SU-DHL-6 (cell line): ENCODE measurements around the gene CNIH2.

Experiments
- H2AFZ ChIP-seq: fragments of 200-600 bp; sonication (generic); 2 replicates; pipeline ENCODE4 v1.6.1; 2014; ENCODE audit warnings: low read depth, mild to moderate bottlenecking, moderate library complexity, mixed read lengths, antibody characterized with exemption, low read length; ENCODE audit not compliant: severe bottlenecking
- H3F3A ChIP-seq: fragments of 200-600 bp; shearing (Covaris generic); 2 replicates; pipeline ENCODE4 v1.6.0; 2016; ENCODE audit warnings: antibody characterized with exemption, mild to moderate bottlenecking; ENCODE audit not compliant: insufficient read depth
- H3K27ac ChIP-seq: fragments of 200-600 bp; sonication (generic); 2 replicates; pipeline ENCODE4 v1.5.1; 2016; ENCODE audit warnings: low read depth, mild to moderate bottlenecking, low read length, moderate library complexity, mixed read lengths
- H3K27me3 ChIP-seq: fragments of 200-600 bp; sonication (generic), shearing (Covaris generic); 2 replicates; pipeline ENCODE4 v1.6.0; 2014; ENCODE audit warnings: mild to moderate bottlenecking, low read length
- H3K36me3 ChIP-seq: fragments of 200-600 bp; sonication (generic); 2 replicates; pipeline ENCODE4 v1.6.1; 2014; ENCODE audit warnings: mild to moderate bottlenecking, low read length, mixed read lengths
- H3K4me2 ChIP-seq: fragments of 300-600, 200-600 bp; shearing (Covaris generic), sonication (generic); 2 replicates; pipeline ENCODE4 v1.6.0; 2014; ENCODE audit warnings: low read length, low read depth, mild to moderate bottlenecking; ENCODE audit not compliant: poor library complexity, severe bottlenecking
- H3K4me3 ChIP-seq: fragments of 200-600 bp; sonication (generic); 2 replicates; pipeline ENCODE4 v1.5.1; 2014; ENCODE audit warnings: antibody characterized with exemption, low read length, mild to moderate bottlenecking, mixed read lengths; ENCODE audit not compliant: insufficient read depth, poor library complexity, severe bottlenecking
- H3K79me2 ChIP-seq: fragments of 200-600 bp; sonication (generic); 2 replicates; pipeline ENCODE4 v1.6.1; 2014; ENCODE audit warnings: mild to moderate bottlenecking, low read length, moderate library complexity; ENCODE audit not compliant: insufficient read depth
- H3K9ac ChIP-seq: fragments of 200-600 bp; sonication (generic); 2 replicates; pipeline ENCODE4 v1.7.0; 2014; ENCODE audit warnings: mild to moderate bottlenecking, low read length
- H3K9me2 ChIP-seq: fragments of 200-600 bp; sonication (generic); replicated peaks from 2 replicates; pipeline ENCODE4 v1.6.1; 2014; ENCODE audit warnings: low read length; ENCODE audit not compliant: insufficient read depth
- H3K9me3 ChIP-seq: fragments of 200-600 bp; sonication (generic); 2 replicates; pipeline ENCODE4 v1.6.1; 2014; ENCODE audit warnings: low read length, mixed read lengths; ENCODE audit not compliant: insufficient read depth
- H4K20me1 ChIP-seq: fragments of 200-600 bp; sonication (generic); 2 replicates; pipeline ENCODE4 v1.6.1; 2014; ENCODE audit warnings: low read depth, mild to moderate bottlenecking, antibody characterized with exemption, low read length, moderate library complexity, mixed read lengths
- EZH2phosphoT487 ChIP-seq: fragments of 200-600 bp; sonication (generic), shearing (Covaris generic); conservative IDR thresholded peaks from 2 replicates; pipeline ENCODE4 v1.6.1; 2018; ENCODE audit warnings: mild to moderate bottlenecking, antibody characterized with exemption, low read length, moderate library complexity, mixed read lengths
- TF ChIP-seq, protein P1 (sequence below): fragments of 200-600 bp; sonication (generic); IDR thresholded peaks from one replicate; pipeline ENCODE4 v1.5.1; 2017; ENCODE audit warnings: antibody characterized with exemption, mild to moderate bottlenecking, low read length, moderate library complexity; ENCODE audit not compliant: insufficient read depth, poor library complexity, severe bottlenecking

The CNIH2 gene

DNA sequence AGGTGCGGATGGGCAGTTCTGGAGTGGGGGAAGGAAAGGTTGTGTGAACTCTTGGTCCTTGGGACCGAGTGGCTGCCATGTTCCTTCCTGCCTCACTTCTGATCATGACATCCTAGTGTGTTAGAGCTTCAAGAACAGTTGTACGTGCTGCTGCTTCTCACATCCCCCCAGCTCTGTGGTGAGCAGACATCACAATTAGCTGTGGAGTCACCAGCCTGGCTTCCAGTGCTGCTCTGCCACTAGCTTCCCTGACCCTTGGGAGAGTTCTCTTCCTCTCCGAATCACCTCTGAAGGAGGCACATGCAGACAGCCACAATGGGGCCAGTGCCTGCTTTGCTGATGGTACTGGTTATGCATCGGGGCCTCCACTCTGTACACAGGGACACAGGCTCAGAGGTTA is 15.8 kb upstream of the CNIH2 start:
- Histone ChIP-seq H3K36me3 (no peaks in the 10 kb centered on the region), H3K27ac (no peak overlapping the region), H3K79me2 (no peaks in the 10 kb centered on the region; the same call in 1 of the 2 replicates), H3K27me3 (no peaks in the 10 kb centered on the region), H3K4me3 (no peak overlapping the region), H2AFZ (no peak overlapping the region), H3F3A (no peaks in the 10 kb centered on the region), H3K9me2 (no peaks in the 10 kb centered on the region), H3K9me3 (no peaks in the 10 kb centered on the region), H3K4me2 (no peak overlapping the region), H4K20me1 (no peaks in the 10 kb centered on the region), H3K9ac (no peak overlapping the region)
- TF ChIP-seq EZH2phosphoT487, result no peak
- TF ChIP-seq, protein P1, sequence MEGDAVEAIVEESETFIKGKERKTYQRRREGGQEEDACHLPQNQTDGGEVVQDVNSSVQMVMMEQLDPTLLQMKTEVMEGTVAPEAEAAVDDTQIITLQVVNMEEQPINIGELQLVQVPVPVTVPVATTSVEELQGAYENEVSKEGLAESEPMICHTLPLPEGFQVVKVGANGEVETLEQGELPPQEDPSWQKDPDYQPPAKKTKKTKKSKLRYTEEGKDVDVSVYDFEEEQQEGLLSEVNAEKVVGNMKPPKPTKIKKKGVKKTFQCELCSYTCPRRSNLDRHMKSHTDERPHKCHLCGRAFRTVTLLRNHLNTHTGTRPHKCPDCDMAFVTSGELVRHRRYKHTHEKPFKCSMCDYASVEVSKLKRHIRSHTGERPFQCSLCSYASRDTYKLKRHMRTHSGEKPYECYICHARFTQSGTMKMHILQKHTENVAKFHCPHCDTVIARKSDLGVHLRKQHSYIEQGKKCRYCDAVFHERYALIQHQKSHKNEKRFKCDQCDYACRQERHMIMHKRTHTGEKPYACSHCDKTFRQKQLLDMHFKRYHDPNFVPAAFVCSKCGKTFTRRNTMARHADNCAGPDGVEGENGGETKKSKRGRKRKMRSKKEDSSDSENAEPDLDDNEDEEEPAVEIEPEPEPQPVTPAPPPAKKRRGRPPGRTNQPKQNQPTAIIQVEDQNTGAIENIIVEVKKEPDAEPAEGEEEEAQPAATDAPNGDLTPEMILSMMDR, result no peak

DNA sequence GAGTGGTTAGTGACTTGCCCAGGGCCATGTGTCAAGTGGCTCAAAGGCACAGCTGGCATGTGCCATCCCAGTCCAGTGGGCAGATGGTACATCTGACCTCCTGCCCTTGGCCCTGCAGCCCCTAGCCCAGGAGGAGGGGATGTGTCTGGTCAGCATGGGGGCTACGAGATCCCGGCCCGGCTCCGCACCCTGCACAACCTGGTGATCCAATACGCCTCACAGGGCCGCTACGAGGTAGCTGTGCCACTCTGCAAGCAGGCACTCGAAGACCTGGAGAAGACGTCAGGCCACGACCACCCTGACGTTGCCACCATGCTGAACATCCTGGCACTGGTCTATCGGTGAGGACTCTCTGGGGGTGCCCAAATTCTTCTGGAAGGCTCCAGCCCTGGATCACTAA is 15.3 kb upstream of the CNIH2 start:
- no peaks in the 10 kb centered on the region for H3K9me3 ChIP-seq
- TF ChIP-seq EZH2phosphoT487, result no peak
- TF ChIP-seq, protein P1, result no peak
- no peak overlapping the region for H3K4me2 ChIP-seq
- H4K20me1 ChIP-seq, result no peaks in the 10 kb centered on the region
- no peak overlapping the region for H3K27ac ChIP-seq
- H3K27me3 ChIP-seq, result no peaks in the 10 kb centered on the region
- no peak overlapping the region for H3K9ac ChIP-seq
- peaks cover 1% of the 10 kb centered on the region; the same call in 1 of the 2 replicates for H3F3A ChIP-seq
- no peak overlapping the region for H3K4me3 ChIP-seq
- no peak overlapping the region for H2AFZ ChIP-seq
- no peaks in the 10 kb centered on the region; the same call in 1 of the 2 replicates for H3K79me2 ChIP-seq
- no peaks in the 10 kb centered on the region for H3K9me2 ChIP-seq
- H3K36me3 ChIP-seq, result no peaks in the 10 kb centered on the region

DNA sequence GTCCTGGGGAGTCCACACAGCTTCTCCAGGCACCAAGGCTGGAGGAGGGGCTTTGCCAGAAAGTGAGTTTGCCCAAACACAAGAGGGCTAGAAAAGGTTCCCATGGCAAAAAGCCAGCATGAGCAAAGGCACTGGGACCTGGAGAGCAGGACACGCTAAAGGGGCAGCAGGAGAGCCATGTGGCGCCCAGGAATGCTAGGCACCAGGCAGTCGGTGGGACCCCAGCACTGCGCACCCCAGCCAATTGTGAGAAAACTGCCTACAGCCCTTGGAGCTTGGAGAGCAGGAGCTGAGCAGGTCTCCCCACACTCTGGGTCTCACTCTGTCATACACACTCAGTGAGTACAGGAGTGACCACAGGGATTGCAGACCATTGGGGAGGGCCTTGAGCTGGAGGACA is 14.7 kb upstream of the CNIH2 start:
- Histone ChIP-seq H3F3A (peaks cover 6% of the 10 kb centered on the region), H3K4me2 (no peak overlapping the region), H3K27me3 (no peaks in the 10 kb centered on the region), H3K4me3 (no peak overlapping the region), H3K27ac (no peak overlapping the region), H3K79me2 (no peaks in the 10 kb centered on the region; the same call in 1 of the 2 replicates), H4K20me1 (no peaks in the 10 kb centered on the region), H3K9me3 (no peaks in the 10 kb centered on the region), H3K9me2 (no peaks in the 10 kb centered on the region), H3K36me3 (no peaks in the 10 kb centered on the region), H2AFZ (no peak overlapping the region), H3K9ac (no peak overlapping the region)
- TF ChIP-seq EZH2phosphoT487, result no peak
- TF ChIP-seq, protein P1, result no peak

DNA sequence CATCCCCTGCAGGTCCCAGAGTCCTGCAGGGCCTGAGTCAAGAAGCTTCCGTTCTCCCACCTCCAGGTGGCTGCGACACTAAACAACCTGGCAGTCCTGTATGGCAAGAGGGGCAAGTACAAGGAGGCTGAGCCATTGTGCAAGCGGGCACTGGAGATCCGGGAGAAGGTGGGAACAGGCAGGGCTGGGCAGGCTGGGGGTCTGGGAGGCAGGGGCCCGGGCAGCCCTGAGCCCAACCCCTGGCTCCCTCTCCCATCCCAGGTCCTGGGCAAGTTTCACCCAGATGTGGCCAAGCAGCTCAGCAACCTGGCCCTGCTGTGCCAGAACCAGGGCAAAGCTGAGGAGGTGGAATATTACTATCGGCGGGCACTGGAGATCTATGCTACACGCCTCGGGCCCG is 14.2 kb upstream of the CNIH2 start:
- Histone ChIP-seq H4K20me1 (no peaks in the 10 kb centered on the region), H3K4me3 (no peak overlapping the region), H3K36me3 (no peaks in the 10 kb centered on the region), H3K9me3 (no peaks in the 10 kb centered on the region), H3K9ac (no peak overlapping the region), H3K9me2 (no peaks in the 10 kb centered on the region), H3K27me3 (no peaks in the 10 kb centered on the region), H2AFZ (no peak overlapping the region), H3K79me2 (peaks cover 2% of the 10 kb centered on the region), H3K4me2 (no peak overlapping the region), H3F3A (peaks cover 6% of the 10 kb centered on the region), H3K27ac (no peak overlapping the region)
- TF ChIP-seq, protein P1, result no peak
- TF ChIP-seq EZH2phosphoT487, result no peak
